ENCODE measurements around the gene QSER1.

- TF ChIP-seq GATA3 (IDR thresholded peaks at IDR 0.05; ENCODE audit: low read depth, low read length): no peak
- TF ChIP-seq GATA2 (IDR thresholded peaks at IDR 0.05; ENCODE audit: low read depth, low read length): no peak
Observed at GRCh38 chr11:32916361-32916760, 23.8 kb downstream of the QSER1 start.
